Caco-2 (cell line): ENCODE results near the gene AGO3. TPM values are rescaled to one million over a fixed set of nuclear protein-coding genes. Genes with fewer than 3 reads are reported as not detected.

ENCODE experiments used
- BruUV-seq: library from RNA; stranded (reverse); fragments of 400-500 nt; replicated peaks from 2 replicates; lab custom pipeline; 2021; lab: Mats Ljungman, UMichigan
- CTCF ChIA-PET: fragments of 300-600 bp; sonication (Branson Sonifier 250); formaldehyde crosslinking; loops from one replicate; lab custom pipeline; 2022; ENCODE audit warnings: antibody characterized with exemption; lab: Charles Lee
- POLR2A ChIA-PET: fragments of 300-600 bp; sonication (Branson Sonifier 250); formaldehyde crosslinking; loops from one replicate; lab custom pipeline; 2022; ENCODE audit warnings: antibody characterized with exemption; lab: Charles Lee
- DNase-seq, 2 experiments: peaks; one replicate each; pipeline versions ENCODE4 v3.0.0 to v3.0.0-alpha.2; 2020 to 2022
- H3K27me3 ChIP-seq: replicated peaks from 2 replicates; pipeline ENCODE4 v1.6.0; 2011; ENCODE audit warnings: low read length; ENCODE audit not compliant: control insufficient read depth, insufficient read depth
- H3K36me3 ChIP-seq: 2 replicates; pipeline ENCODE4 v1.5.1; 2011; ENCODE audit warnings: low read length; ENCODE audit not compliant: control insufficient read depth, insufficient read depth
- H3K4me1 ChIP-seq: fragments of 250-450 bp; sonication (Bioruptor Pico); 2 replicates; pipeline ENCODE4 v1.5.1; 2020; ENCODE audit warnings: mild to moderate bottlenecking
- H3K4me3 ChIP-seq: 2 replicates; pipeline ENCODE4 v1.5.1; 2011; ENCODE audit warnings: low read depth, mild to moderate bottlenecking, control low read depth, low read length
- H3K9me3 ChIP-seq: fragments of 250-450 bp; sonication (Bioruptor Pico); 2 replicates; pipeline ENCODE4 v1.5.1; 2020; ENCODE audit warnings: mild to moderate bottlenecking, moderate library complexity
- H3K27ac Mint-ChIP-seq: one replicate; pipeline ENCODE4 v1.8.0; 2022; ENCODE audit warnings: mixed read lengths; ENCODE audit not compliant: unreplicated experiment
- H3K27me3 Mint-ChIP-seq: one replicate; pipeline ENCODE4 v1.8.0; 2022; ENCODE audit warnings: mixed read lengths; ENCODE audit not compliant: insufficient read depth, unreplicated experiment
- H3K36me3 Mint-ChIP-seq: one replicate; pipeline ENCODE4 v1.8.0; 2022; ENCODE audit warnings: mild to moderate bottlenecking, mixed read lengths; ENCODE audit not compliant: insufficient read depth, unreplicated experiment
- H3K4me1 Mint-ChIP-seq: one replicate; pipeline ENCODE4 v1.8.0; 2022; ENCODE audit warnings: low read depth, mixed read lengths; ENCODE audit not compliant: unreplicated experiment
- H3K4me3 Mint-ChIP-seq: one replicate; pipeline ENCODE4 v1.8.0; 2022; ENCODE audit warnings: mild to moderate bottlenecking, moderate library complexity, mixed read lengths; ENCODE audit not compliant: unreplicated experiment
- H3K9me3 Mint-ChIP-seq: one replicate; pipeline ENCODE4 v1.8.0; 2022; ENCODE audit warnings: mixed read lengths; ENCODE audit not compliant: unreplicated experiment
- intact Hi-C: fragments of 100-400 bp; cut with micrococcal nuclease; formaldehyde crosslinking; loops from one replicate; pipeline ENCODE4 v1.10.0; 2022; ENCODE audit not compliant: unreplicated experiment
- total RNA-seq: library from RNA; stranded (reverse); gene quantifications from 2 replicates; pipeline ENCODE4 v1.2.3, GENCODE V29; 2022
- TF ChIP-seq, protein P1 (sequence below), 2 experiments: fragments of 200-600 bp in 1 of 2; IDR thresholded peaks; 1 replicate in 1 of 2; 2 replicates in 1 of 2; pipeline versions ENCODE4 v1.5.1 to v1.8.0; 2011 to 2022; ENCODE audit warnings: antibody characterized with exemption in 1 of 2, control low read depth in 1 of 2, inconsistent platforms in 1 of 2, low read depth in 1 of 2, low read length in 1 of 2, mild to moderate bottlenecking in 1 of 2, moderate library complexity in 1 of 2; ENCODE audit not compliant: insufficient read depth in 1 of 2, severe bottlenecking in 1 of 2, unreplicated experiment in 1 of 2

AGO3 gene
- total RNA-seq, 1 experiment from 2014 or later: 18.1 TPM

DNA sequence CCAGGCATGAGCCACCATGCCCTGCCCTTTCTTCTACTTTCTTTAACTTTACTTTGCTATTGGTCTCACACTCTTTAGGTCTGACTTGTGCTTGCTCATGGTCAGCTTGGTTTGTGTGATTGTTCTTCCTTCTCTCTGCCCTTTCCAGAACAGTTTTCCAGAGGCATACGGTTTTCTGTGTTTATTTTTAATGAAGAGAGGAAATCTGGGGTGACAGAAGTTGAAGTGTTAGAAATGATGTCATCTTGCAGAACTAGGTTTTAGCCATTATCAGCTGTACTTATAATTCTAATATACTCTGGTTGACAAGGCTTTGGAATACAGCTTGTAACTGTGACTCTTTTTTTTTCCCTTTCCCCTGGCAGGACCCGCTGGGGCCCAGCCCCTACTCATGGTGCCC lies 14.4 kb downstream of the AGO3 start:
- CTCF ChIA-PET: no interaction called here
- no peaks in the 10 kb centered on the region for H3K9me3 ChIP-seq
- Mint-ChIP-seq H3K4me1 (no peaks in the 10 kb centered on the region), H3K9me3 (no peaks in the 10 kb centered on the region), H3K36me3 (peaks cover 5% of the 10 kb centered on the region), H3K4me3 (no peak overlapping the region), H3K27ac (no peak overlapping the region), H3K27me3 (no peaks in the 10 kb centered on the region)
- no peaks in the 10 kb centered on the region for H3K27me3 ChIP-seq
- no peak overlapping the region for H3K4me3 ChIP-seq
- TF ChIP-seq, protein P1, sequence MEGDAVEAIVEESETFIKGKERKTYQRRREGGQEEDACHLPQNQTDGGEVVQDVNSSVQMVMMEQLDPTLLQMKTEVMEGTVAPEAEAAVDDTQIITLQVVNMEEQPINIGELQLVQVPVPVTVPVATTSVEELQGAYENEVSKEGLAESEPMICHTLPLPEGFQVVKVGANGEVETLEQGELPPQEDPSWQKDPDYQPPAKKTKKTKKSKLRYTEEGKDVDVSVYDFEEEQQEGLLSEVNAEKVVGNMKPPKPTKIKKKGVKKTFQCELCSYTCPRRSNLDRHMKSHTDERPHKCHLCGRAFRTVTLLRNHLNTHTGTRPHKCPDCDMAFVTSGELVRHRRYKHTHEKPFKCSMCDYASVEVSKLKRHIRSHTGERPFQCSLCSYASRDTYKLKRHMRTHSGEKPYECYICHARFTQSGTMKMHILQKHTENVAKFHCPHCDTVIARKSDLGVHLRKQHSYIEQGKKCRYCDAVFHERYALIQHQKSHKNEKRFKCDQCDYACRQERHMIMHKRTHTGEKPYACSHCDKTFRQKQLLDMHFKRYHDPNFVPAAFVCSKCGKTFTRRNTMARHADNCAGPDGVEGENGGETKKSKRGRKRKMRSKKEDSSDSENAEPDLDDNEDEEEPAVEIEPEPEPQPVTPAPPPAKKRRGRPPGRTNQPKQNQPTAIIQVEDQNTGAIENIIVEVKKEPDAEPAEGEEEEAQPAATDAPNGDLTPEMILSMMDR (IDR thresholded peaks at IDR 0.05; ENCODE audit: insufficient read depth in 1 of 2, low read depth in 1 of 2, low read length in 1 of 2, severe bottlenecking in 1 of 2, unreplicated experiment in 1 of 2): no peak
- intact Hi-C loops: no loop called here
- no peaks in the 10 kb centered on the region for H3K4me1 ChIP-seq
- POLR2A ChIA-PET: no interaction called here
- no peaks in the 10 kb centered on the region for H3K36me3 ChIP-seq
- DNase-seq: no peak
- BruUV-seq: no TSS peak

DNA sequence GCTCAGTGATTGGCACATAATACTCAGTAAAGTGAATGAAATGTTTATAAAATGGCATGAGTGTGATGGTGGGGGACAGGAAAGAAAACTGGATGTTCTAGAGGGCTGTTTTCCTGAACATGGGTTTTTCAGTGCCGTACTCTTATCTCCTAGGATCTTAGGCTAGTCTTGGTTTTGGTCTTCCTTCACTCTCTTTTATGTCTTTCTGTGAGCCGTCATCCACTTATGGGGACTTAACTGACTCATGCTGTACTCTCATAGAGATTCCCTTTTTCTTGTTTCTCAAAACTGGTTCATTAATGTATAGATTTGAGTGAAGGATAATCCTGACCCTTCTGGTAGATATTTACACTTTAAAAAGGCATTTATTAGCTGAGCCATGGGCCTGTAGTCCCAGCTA lies 16.6 kb downstream of the AGO3 start:
- H3K27ac Mint-ChIP-seq: no peak overlapping the region
- BruUV-seq: TSS peak; percentile 10
- no peak overlapping the region for H3K4me3 Mint-ChIP-seq
- DNase-seq: no peak
- H3K27me3 ChIP-seq: no peaks in the 10 kb centered on the region
- no peaks in the 10 kb centered on the region for H3K36me3 ChIP-seq
- no peaks in the 10 kb centered on the region for H3K9me3 ChIP-seq
- H3K9me3 Mint-ChIP-seq: no peaks in the 10 kb centered on the region
- H3K4me3 ChIP-seq: no peak overlapping the region
- intact Hi-C loops: no loop called here
- H3K27me3 Mint-ChIP-seq: no peaks in the 10 kb centered on the region
- ChIA-PET POLR2A (no interaction called here), CTCF (no interaction called here)
- H3K4me1 ChIP-seq: no peaks in the 10 kb centered on the region
- no peaks in the 10 kb centered on the region for H3K4me1 Mint-ChIP-seq
- no peaks in the 10 kb centered on the region for H3K36me3 Mint-ChIP-seq
- TF ChIP-seq, protein P1 (IDR thresholded peaks at IDR 0.05; ENCODE audit: insufficient read depth in 1 of 2, low read depth in 1 of 2, low read length in 1 of 2, severe bottlenecking in 1 of 2, unreplicated experiment in 1 of 2): no peak

DNA sequence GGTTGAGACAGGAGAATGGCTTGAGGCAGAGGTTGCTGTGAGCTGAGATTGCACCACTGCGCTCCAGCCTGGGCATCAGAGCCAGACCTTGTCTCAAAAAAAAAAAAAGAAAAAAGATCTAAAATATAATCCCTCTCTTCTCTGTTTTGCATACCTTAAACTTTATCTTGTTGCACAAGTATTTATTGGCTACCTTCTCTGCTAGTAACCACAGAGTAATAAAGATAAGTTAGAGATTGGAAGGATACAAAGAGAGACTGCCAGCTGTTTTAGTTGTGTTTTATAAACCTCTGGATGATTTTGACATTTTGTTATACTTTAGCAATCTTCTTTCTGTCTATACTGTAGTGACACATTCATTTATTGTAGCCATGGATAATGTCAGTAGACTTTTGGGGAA lies 27.7 kb downstream of the AGO3 start:
- Histone ChIP-seq H3K9me3 (no peaks in the 10 kb centered on the region), H3K36me3 (no peaks in the 10 kb centered on the region), H3K4me1 (peaks cover 4% of the 10 kb centered on the region), H3K4me3 (no peak overlapping the region), H3K27me3 (no peaks in the 10 kb centered on the region)
- Mint-ChIP-seq H3K4me3 (no peak overlapping the region), H3K27ac (no peak overlapping the region), H3K36me3 (peaks cover 6% of the 10 kb centered on the region), H3K4me1 (no peaks in the 10 kb centered on the region), H3K9me3 (no peaks in the 10 kb centered on the region), H3K27me3 (no peaks in the 10 kb centered on the region)
- TF ChIP-seq, protein P1 (IDR thresholded peaks at IDR 0.05; ENCODE audit: insufficient read depth in 1 of 2, low read depth in 1 of 2, low read length in 1 of 2, severe bottlenecking in 1 of 2, unreplicated experiment in 1 of 2): no peak
- BruUV-seq: no TSS peak
- ChIA-PET POLR2A (no interaction called here), CTCF (no interaction called here)
- peak; percentile 8 to 34 for DNase-seq
- intact Hi-C loops: no loop called here
